Tibial artery (tissue), 4 donors: ENCODE data around the gene OCA2.

Source experiments
- DNase-seq, 2 donors: peaks; one replicate each; pipeline ENCODE4 v3.0.0-alpha.2; 2019
- H3K27ac ChIP-seq, 2 donors: fragments of 200-600 bp; sonication (generic) in 1 of 2; 1 replicate in 1 of 2; 2 replicates in 1 of 2; pipeline ENCODE4 v1.5.1; 2018 to 2019; ENCODE audit warnings: mild to moderate bottlenecking in 1 of 2
- H3K27me3 ChIP-seq, 2 donors: fragments of 200-600 bp; sonication (generic) in 1 of 2; one replicate each; pipeline versions ENCODE4 v1.5.1 to v1.6.0; 2016 to 2019
- H3K36me3 ChIP-seq, 3 donors: fragments of 200-600 bp; sonication (generic) in 2 of 3; one replicate each; pipeline ENCODE4 v1.5.1; 2016 to 2019; ENCODE audit warnings: mild to moderate bottlenecking in 2 of 3
- H3K4me1 ChIP-seq, 4 donors: fragments of 200-600 bp; sonication (generic) in 2 of 4; 1 replicate in 3 of 4; 2 replicates in 1 of 4; pipeline ENCODE4 v1.5.1; 2016 to 2019
- H3K4me3 ChIP-seq, 2 donors: fragments of 200-600 bp; sonication (generic) in 1 of 2; 1 replicate in 1 of 2; 2 replicates in 1 of 2; pipeline ENCODE4 v1.5.1; 2018 to 2019; ENCODE audit warnings: mild to moderate bottlenecking in 2 of 2
- H3K9me3 ChIP-seq, 3 donors: fragments of 200-600 bp; sonication (generic) in 1 of 3; one replicate each; pipeline ENCODE4 v1.5.1; 2016 to 2019
- CTCF ChIP-seq, 2 experiments: fragments of 200-600 bp in 1 of 2; fragments of 450-650 bp in 1 of 2; IDR thresholded peaks; one replicate each; pipeline ENCODE4 v1.5.1; 2017 to 2019; ENCODE audit warnings: antibody characterized with exemption in 2 of 2, mild to moderate bottlenecking in 1 of 2, moderate library complexity in 1 of 2
- intact Hi-C: fragments of 100-400 bp; cut with DNase I; formaldehyde crosslinking; loops from one replicate; pipeline ENCODE4 v1.15.0; 2023; ENCODE audit warnings: low total_unique reads

OCA2 gene

DNA sequence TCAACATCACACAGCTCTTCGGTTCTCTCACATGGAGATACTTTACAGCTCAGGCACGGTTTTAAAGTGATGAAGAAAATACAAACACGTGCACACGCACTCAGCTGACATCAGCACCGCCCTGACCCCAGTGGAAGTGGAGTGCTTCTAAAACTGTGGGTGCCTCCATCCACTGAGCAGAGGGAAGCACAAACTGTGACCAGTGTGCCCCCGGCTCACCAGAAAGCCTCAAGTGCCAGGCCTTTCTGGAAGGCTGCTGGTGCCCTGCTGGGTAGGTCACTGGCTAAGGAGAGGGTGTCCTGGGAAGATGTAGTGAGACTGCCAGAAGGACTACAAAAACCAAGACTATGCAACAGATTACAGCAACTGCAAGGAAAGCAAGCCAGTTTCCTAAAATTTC is 78.5 kb downstream of the OCA2 start:
- TF ChIP-seq CTCF (IDR thresholded peaks at IDR 0.05), result no peak
- H3K27me3 ChIP-seq, result no peaks in the 10 kb centered on the region
- H3K27ac ChIP-seq, result no peak overlapping the region
- H3K36me3 ChIP-seq, result no peaks in the 10 kb centered on the region
- no peaks in the 10 kb centered on the region for H3K9me3 ChIP-seq
- intact Hi-C loops, result loop anchor here (10.0 kb wide), 1 partner anchor 104 kb away; no protein-coding TSS in a partner anchor
- peaks cover 0 to 9% (median 2%) of the 10 kb centered on the region in 4 donors for H3K4me1 ChIP-seq
- DNase-seq, result no peak
- no peak overlapping the region for H3K4me3 ChIP-seq

- no peaks in the 10 kb centered on the region for H3K27me3 ChIP-seq
- TF ChIP-seq CTCF (IDR thresholded peaks at IDR 0.05), result no peak
- no peaks in the 10 kb centered on the region for H3K9me3 ChIP-seq
- H3K36me3 ChIP-seq, result peaks cover 0 to 8% (median 0%) of the 10 kb centered on the region in 3 donors
- intact Hi-C loops, result loop anchor here (10.0 kb wide), 1 partner anchor 105 kb away; no protein-coding TSS in a partner anchor
- H3K4me3 ChIP-seq, result no peak overlapping the region
- H3K27ac ChIP-seq, result no peak overlapping the region
- DNase-seq, result no peak
- H3K4me1 ChIP-seq, result peaks cover 0 to 9% (median 2%) of the 10 kb centered on the region in 4 donors
Observed at GRCh38 chr15:28019594-28020309, 79.4 kb downstream of the OCA2 start.

DNA sequence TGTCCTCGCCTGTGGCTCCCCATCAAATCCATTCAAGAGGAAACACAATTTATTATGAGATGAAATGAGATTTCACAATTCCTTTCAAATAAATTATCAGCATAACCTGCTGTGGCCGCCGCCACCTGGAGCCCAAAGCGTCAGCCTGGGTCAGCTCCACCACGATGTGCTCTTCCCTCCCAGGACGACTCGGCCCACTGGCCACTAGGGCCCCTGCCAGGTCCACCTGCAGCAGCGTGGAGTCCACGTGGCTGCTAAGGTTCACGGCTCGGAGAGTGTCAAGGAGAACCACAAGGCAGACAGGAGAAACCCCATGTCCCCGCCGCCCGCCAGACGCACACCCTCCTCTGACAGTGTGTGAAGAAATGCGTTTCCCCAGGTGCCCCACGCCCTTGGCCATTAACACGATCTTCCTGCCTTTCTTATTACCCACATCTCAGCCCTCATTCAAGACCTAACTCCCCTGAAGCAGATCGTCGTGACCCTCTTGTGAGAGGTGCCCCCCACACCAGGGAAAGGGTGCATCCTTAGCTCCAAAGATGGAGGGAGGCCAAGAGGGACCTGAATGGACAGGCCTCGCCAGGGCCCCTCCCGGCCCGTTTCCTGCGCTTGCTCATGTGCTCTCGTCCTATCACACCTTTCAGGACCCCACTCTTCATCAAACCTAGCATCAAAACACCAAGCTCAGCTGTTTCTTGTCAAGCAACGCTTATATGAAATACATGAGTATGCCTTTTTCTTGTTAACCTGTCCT is 80.6 kb downstream of the OCA2 start:
- H3K4me3 ChIP-seq, result no peak overlapping the region
- TF ChIP-seq CTCF (IDR thresholded peaks at IDR 0.05), result no peak
- no peaks in the 10 kb centered on the region for H3K9me3 ChIP-seq
- peaks cover 1 to 13% (median 7%) of the 10 kb centered on the region in 3 donors for H3K36me3 ChIP-seq
- H3K4me1 ChIP-seq, result peaks cover 0 to 9% (median 2%) of the 10 kb centered on the region in 4 donors
- H3K27me3 ChIP-seq, result no peaks in the 10 kb centered on the region
- intact Hi-C loops, result no loop called here
- no peak for DNase-seq
- H3K27ac ChIP-seq, result no peak overlapping the region

DNA sequence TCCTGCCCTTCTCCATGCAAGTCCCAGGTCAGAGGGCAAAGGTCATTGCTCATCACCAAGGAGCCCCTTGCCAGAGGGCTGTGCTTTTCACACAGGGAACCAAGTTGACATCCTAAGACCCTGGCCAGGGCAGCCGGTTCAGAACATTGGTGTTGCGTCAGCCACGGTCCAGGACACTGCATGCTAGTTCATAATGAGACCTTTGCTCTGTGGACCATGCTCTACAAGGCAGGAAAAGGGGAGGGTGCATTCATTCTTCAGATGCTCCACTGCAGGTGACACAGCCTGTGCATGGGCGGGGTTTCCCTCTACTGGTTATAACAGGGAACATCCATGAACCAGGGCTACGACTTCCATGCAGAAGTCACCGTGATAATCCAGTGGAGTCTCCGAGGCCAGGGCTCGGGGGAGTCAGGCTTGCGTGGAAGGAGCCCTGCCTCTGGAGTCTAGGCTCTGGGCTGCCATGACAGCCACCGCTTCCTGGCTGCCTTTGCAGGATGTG is 81.6 kb downstream of the OCA2 start:
- Histone ChIP-seq H3K4me3 (no peak overlapping the region), H3K4me1 (peaks cover 0 to 9% (median 2%) of the 10 kb centered on the region in 4 donors), H3K9me3 (no peaks in the 10 kb centered on the region), H3K36me3 (peaks cover 10 to 13% (median 11%) of the 10 kb centered on the region in 3 donors), H3K27ac (no peak overlapping the region), H3K27me3 (no peaks in the 10 kb centered on the region)
- DNase-seq, result peak in 1 of 2 donors; percentile 56
- intact Hi-C loops, result no loop called here
- TF ChIP-seq CTCF (IDR thresholded peaks at IDR 0.05), result no peak

- H3K4me3 ChIP-seq, result no peak overlapping the region
- H3K27me3 ChIP-seq, result no peaks in the 10 kb centered on the region
- DNase-seq, result no peak
- H3K36me3 ChIP-seq, result peaks cover 10 to 13% (median 11%) of the 10 kb centered on the region in 3 donors
- no peak overlapping the region for H3K27ac ChIP-seq
- no peaks in the 10 kb centered on the region for H3K9me3 ChIP-seq
- no peaks in the 10 kb centered on the region for H3K4me1 ChIP-seq
- no peak for TF ChIP-seq CTCF (IDR thresholded peaks at IDR 0.05)
- intact Hi-C loops, result no loop called here
Observed at GRCh38 chr15:28015855-28016254, 83.3 kb downstream of the OCA2 start.
